Stimulated activated CD4-positive, alpha-beta T cell treated with anti-CD3 and anti-CD28 coated beads, Interleukin-4, amount 100 ng/mL, for 1 hour (primary cell): ENCODE results near the gene ABCC8.

Source experiments
- DNase-seq: peaks from one replicate; pipeline ENCODE4 v3.0.0-alpha.2; 2020

The ABCC8 gene

GRCh38 chr11:17504330-17505107, 27.9 kb upstream of the ABCC8 start:
- DNase-seq: peak; percentile 85

DNA sequence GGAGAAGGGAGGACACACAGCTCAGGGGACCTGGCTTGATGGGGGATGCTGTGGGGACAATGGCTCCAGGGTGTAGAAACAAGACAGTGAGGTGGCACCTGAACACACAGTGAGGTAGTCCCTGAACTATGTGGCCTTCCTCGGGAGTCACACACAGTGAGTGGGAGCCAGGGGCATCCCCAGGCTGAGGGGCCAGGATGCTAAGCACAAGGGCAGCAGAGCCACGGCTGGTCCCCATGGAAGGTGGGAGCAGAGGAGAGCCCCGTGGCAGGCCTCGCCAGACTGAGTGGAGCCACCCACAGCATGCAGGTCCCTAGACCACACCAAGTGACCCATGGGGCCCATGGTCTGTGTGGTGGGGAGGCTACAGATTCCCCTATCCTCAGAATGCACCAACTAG, 26.0 kb upstream of the ABCC8 start:
- no peak for DNase-seq

- no peak for DNase-seq
Observed at GRCh38 chr11:17500673-17501072, 24.0 kb upstream of the ABCC8 start.

DNA sequence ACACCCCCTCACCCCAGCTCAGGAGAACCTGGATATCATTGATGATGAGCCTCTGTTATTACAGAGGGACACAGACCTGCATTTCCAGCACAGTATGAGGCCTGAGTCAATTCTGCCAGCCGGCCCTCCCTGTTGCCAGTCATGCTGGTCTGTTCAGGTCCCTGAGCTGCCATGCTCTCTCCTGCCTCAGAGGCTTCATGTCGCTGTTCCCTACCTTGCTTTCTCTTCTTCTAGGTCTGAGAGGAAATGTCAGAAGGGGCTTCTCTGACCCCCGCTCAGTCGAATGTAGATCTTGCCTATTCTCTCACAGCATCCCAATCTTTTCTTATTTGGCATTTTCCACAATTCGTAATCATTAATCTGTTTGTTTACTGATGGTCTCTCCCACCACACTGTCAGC, 21.8 kb upstream of the ABCC8 start:
- no peak for DNase-seq

- DNase-seq: no peak
Observed at GRCh38 chr11:17498058-17498457, 21.4 kb upstream of the ABCC8 start.

GRCh38 chr11:17496406-17496805, 19.8 kb upstream of the ABCC8 start:
- no peak for DNase-seq

DNA sequence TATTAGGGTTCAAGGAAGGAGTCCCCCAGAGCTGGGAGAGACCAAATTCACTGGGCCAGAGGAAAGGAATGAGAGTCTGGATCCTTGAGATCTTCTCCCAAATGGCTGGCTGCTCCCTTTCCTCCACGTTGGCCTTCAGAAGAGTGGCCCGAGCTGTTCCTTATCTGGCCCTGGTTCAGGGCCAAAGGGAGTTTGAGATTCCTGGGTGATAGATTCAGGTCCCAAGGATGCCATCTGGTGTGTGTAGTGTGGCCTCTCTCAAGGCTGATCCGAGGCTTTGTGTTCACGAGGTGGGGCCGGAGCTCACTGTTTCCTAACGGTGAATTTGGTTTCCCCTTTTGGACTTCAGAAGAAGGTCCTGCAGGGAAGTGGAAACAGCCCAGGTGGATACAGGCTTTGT, 17.4 kb upstream of the ABCC8 start:
- DNase-seq: no peak

- DNase-seq: no peak
Observed at GRCh38 chr11:17490938-17491337, 14.3 kb upstream of the ABCC8 start.

GRCh38 chr11:17490232-17490631, 13.6 kb upstream of the ABCC8 start:
- no peak for DNase-seq

DNA sequence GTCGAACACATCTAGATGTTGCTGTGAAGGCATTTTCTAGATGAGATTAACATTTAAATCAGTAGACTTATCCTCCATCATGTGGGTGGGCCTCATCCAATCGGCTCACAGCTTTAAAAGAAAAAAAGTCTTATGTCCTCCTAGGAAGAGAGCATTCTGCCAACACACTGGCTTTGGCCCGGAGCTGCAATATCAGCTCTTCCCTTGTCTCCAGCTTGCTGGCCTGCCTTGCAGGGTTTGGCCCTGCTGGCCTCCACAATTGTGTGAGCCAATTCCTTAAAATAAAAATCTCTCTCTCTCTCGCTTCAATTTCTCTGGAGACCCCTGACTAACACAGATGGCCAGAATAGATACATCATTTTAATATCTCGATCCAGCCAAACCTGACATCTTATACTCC, 13.1 kb upstream of the ABCC8 start:
- no peak for DNase-seq

GRCh38 chr11:17488563-17488962, 11.9 kb upstream of the ABCC8 start:
- DNase-seq: no peak

DNA sequence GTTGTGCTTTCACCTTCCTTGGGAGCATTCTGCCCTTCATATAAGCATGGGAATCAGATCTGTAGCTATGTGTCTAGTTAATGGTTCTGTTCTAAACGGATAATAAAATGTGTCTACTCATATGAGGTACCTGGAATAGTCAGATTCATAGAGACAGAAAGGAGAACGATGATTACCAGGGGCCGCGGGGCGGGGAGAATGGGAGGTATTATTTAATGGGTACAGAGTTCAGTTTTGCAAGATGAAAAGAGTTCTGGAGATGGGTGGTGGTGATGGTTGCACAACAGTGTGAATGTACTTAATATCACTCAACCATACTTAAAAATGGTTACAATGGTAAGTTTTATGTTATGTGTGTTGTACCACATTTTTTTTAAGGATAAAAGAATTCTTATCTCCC, 10.0 kb upstream of the ABCC8 start:
- no peak for DNase-seq

DNA sequence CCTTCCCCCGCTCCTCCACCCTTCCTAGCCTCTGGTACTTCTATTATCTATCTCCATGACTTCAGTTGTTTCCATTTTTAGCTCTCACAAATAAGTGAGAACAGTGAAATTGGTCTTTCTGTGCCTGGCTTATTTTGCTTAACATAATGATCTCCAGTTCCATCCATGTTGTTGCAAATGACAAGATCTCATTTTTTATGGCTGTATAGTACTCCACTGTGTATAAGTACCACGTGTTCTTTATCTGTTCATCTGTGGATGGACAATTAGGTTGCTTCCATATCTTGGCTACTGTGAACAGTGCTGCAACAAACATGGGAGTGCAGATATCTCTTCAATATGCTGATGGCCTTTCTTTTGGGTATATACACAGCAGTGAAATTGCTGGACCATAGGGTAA, 6.9 kb upstream of the ABCC8 start:
- DNase-seq: no peak

DNA sequence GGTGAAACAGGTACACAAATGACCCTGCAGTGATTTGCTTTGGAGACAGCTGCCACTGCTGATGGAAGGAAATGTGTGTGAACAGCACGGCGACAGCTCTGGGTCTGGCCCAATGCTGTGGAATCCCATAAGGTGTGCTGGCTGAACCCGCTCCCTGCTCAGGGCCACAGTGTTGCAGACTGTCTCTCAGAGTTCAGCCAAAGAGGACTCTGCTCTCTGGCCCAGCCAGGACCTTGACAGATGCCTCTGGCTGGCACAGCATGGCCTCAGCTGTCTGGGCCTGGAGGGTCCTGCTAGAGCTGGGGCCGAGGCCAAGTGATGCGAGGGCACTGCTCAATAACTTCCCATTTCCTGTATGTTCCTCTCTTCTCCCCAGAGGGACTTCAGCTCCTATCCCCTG, 5.3 kb upstream of the ABCC8 start:
- DNase-seq: no peak

GRCh38 chr11:17479284-17480214, 2.9 kb upstream of the ABCC8 start:
- DNase-seq: no peak

- DNase-seq: no peak
Observed at GRCh38 chr11:17478070-17478469, 1.4 kb upstream of the ABCC8 start.

- DNase-seq: no peak
Observed at GRCh38 chr11:17477361-17477760, 716 bp upstream of the ABCC8 start.

- DNase-seq: no peak
Observed at GRCh38 chr11:17477084-17477333, 364 bp upstream of the ABCC8 start.

DNA sequence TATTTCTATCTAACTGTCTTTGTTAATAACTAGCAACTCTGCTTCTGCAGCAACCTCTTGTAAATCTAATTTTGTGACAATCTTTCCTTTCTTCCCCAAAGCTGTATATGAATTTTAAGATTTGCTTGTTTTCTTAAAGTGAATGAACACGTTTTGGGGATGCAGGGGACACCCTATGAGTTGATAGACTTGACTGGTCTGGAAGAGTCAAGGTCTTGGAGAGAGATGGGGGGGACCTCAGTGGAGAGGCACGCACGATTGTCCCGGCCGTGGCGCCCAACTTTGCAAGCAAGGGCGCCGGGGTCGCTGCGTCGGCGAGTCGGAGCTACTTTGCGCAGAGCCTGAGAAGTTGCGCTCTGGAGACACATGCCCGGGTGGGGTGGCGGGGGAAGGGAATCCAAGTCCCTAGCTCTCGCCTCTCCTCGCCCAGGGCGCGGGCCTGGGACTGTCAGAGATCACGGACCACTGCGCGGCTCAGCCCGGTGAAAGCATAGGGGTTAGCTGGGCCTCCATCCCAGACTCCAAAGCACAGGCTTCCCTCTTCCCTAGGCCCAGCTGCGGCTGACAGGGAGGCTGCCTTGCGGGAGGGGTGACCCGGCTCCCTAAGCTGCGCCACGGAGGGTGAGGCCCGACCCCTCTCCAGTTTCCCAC, 854 bp downstream of the ABCC8 start:
- no peak for DNase-seq

DNA sequence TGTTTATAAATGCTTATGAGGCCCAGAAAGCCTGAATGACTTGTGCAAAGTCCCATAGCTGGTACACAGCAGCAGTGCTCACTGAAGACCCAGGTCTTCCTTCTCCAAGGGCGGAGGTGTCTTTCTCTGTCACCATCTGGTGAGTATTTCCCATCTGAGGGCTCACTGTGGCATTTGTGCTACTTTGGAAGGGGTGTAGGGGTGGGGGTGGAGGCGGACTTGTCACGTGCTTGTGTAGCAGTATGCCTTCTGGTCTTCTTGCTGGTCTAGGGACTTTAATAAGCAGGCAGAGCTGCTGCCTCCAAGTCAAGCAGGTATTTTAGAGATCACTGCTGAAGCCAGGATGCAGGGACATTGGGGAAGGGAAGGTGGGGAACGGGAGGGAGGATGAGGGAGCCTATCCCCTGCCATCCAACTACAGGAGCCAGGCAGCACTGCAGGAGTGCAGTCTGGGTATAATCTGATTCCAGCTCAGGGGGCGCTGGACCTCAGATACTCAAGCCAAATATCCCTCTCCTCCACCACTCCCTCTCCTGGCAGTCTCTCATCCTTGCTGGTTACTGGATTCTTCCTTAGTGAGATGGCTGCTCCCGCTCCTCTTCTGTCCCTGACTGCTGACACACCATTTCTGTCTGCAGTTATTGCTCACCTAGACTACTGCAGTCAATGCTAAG, 3.4 kb downstream of the ABCC8 start:
- no peak for DNase-seq

DNA sequence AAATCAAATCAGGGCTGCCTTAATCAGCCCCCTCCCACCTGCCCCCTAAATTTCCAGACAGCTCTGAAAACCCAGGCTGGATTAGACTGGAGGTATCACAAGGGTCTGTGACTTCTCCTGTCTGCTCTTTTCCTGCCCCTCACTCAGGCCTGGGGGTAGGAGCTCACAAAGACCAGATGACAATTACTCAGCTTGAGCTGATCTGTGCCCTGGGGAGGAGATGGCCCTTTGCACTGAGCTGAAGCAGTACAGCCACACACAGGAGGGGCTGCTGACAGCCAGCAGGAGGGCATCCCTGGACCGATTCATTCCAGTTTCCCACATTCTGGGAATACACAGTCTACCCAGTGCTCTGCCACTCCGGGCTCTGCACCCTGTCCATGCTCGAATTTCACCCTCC, 4.2 kb downstream of the ABCC8 start:
- no peak for DNase-seq

DNA sequence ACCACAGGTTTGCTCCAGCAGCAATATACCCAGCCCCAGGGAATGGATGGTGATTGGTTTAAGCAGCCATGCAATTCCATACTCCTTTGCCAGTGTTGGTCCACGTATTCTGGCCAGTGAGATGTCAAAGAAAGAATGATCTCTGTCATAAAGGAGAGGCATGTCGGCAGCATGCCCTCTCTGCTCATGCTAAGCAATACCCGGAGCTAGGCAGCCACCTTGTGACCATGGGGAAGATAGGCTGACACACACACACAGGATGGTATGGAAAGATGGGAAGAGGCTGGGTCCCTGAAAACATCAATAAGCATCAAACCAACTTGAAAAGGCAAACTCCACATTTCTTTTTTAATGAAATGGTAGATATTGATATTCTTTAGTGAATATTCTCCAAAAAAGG, 5.1 kb downstream of the ABCC8 start:
- no peak for DNase-seq

GRCh38 chr11:17469998-17470397, 6.6 kb downstream of the ABCC8 start:
- DNase-seq: no peak

DNA sequence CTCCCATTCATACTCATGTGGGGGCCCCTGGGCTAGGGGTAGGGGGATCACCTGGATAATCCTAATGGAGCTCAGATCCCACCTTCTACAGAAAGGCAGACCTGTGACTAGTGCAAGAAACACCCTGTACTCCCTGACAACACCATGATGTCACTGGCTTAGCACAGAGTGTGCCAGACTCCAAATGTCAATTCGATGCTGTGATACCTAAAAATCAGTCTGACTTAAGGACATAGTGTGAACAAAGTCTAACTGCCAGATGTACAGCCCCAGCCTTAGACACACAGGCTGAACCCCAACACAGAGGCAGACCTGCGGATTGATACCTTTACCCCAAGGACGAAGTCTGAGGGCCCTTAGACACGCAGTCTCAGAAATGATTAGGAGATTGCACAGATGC, 8.5 kb downstream of the ABCC8 start:
- no peak for DNase-seq
